ENCODE data around the gene SFRP2.

Gene SFRP2

GRCh38 chr4:153799694-153800074 is 10.8 kb upstream of the SFRP2 start:
- in situ Hi-C loops (cut with HindIII; ENCODE audit: low sequenced_read_pairs): no loop called here
- no peak for DNase-seq (ENCODE audit: low read depth, low spot score)
- no peak for TF ChIP-seq CTCF (IDR thresholded peaks at IDR 0.05; ENCODE audit: low read depth, low read length)
- H3K4me3 ChIP-seq (ENCODE audit: low read depth, low read length): no peak overlapping the region

- TF ChIP-seq CTCF (IDR thresholded peaks at IDR 0.05; ENCODE audit: low read depth, low read length): no peak
- no peak overlapping the region for H3K4me3 ChIP-seq (ENCODE audit: low read depth, low read length)
- in situ Hi-C loops (cut with HindIII; ENCODE audit: low sequenced_read_pairs): no loop called here
- no peak for DNase-seq (ENCODE audit: low read depth, low spot score)
Measured at GRCh38 chr4:153798901-153799693, 10.2 kb upstream of the SFRP2 start.

DNA sequence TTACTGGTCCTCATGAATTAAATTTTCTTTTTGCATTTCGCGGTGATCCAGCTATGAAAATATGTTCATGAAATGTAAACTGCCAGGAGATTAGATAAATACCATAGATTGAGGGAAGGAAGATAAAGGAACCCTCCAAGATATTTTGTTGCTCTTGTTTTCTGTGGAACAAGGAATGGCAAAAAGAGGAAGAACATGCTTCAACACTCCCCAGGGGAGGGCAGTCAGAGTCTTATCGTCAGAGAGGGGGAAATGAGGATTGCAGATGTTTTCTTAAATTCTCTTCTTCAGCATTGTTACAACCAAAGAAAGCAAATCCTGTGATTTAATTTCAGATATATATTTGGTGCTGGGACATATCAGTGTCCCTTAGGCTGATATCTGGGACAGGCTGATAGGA is 9.5 kb upstream of the SFRP2 start:
- no peak for DNase-seq (ENCODE audit: low read depth, low spot score)
- no peak overlapping the region for H3K4me3 ChIP-seq (ENCODE audit: low read depth, low read length)
- TF ChIP-seq CTCF (IDR thresholded peaks at IDR 0.05; ENCODE audit: low read depth, low read length): no peak
- in situ Hi-C loops (cut with HindIII; ENCODE audit: low sequenced_read_pairs): no loop called here

DNA sequence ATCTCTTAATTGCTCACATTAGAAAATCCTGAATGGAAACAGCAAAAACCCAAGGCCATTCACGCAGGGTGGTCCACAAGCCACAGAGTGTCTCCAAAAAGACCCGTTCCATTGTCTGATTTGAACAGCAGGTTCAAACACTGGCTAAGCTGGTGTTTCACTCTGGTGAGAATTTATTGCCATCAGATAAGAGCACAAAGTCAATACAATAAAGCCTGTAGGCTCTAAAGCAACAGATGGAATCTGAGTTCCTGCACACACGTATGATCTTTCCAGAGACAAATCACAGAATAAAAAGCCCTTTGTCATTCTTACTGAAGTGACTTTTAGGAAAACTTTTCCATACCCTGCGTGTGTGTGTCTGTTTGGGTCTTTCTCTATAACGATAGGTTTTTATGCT is 5.1 kb upstream of the SFRP2 start:
- in situ Hi-C loops (cut with HindIII; ENCODE audit: low sequenced_read_pairs): no loop called here
- no peak for TF ChIP-seq CTCF (IDR thresholded peaks at IDR 0.05; ENCODE audit: low read depth, low read length)
- no peak for DNase-seq (ENCODE audit: low read depth, low spot score)
- no peak overlapping the region for H3K4me3 ChIP-seq (ENCODE audit: low read depth, low read length)

- H3K4me3 ChIP-seq (ENCODE audit: low read depth, low read length): peak overlapping the region; percentile 16
- DNase-seq (ENCODE audit: low read depth, low spot score): no peak
- TF ChIP-seq CTCF (IDR thresholded peaks at IDR 0.05; ENCODE audit: low read depth, low read length): no peak
- in situ Hi-C loops (cut with HindIII; ENCODE audit: low sequenced_read_pairs): no loop called here
Measured at GRCh38 chr4:153792618-153793247, 3.9 kb upstream of the SFRP2 start.

DNA sequence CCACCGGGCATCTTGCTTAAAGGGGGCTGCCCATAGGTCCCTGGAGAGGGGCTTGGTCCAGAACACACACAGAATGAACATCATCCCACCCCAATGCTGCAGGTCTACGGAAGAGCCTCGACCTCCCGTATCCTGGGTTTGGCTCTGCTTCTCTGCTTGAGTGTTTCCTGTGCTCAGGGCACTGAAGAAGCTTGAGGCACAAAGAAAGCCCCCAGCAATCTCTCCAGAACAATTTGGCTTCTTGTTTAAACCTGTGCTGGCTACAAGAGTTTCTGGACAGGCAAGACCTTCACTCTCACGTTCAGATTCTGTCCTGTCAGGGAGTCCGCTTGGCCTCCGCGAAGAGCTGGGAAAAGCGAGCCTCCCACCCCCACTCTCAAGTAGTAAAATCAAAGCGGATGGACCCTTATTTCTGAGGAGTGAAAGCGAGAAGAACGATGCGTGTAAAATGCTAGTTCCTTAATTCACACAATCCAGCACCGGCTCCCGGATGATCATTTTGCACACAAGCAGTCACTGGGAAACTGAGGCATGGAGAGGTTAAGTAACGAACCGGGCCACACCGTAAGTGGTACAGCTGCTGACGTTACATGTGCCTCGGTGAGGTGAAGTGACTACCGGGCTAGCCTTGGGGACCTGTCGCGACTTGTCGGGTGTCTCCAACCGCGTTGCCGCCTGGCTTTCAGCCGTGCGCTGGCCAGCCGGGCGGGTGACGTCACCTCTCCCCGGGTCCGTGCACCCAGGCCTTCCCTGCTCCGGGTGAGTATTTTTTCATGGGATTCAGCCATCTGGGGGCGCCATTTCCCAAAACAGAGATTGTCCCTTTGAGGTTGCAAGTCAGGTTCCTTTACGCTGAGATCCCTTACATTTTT is 3.1 kb upstream of the SFRP2 start:
- peak; percentile 34 for DNase-seq (ENCODE audit: low read depth, low spot score)
- peak; percentile 47 for TF ChIP-seq CTCF (IDR thresholded peaks at IDR 0.05; ENCODE audit: low read depth, low read length)
- in situ Hi-C loops (cut with HindIII; ENCODE audit: low sequenced_read_pairs): no loop called here
- peak overlapping the region; percentile 16 for H3K4me3 ChIP-seq (ENCODE audit: low read depth, low read length)
